ENCODE results near the gene NMS.

Gene NMS

GRCh38 chr2:100485396-100485795, 15.1 kb downstream of the NMS start:
- DNase-seq (ENCODE audit: low read depth) = no peak

- no peak for DNase-seq (ENCODE audit: low read depth)
Observed at GRCh38 chr2:100494712-100495111, 24.4 kb downstream of the NMS start.

GRCh38 chr2:100502782-100503181, 32.5 kb downstream of the NMS start:
- no peak for DNase-seq (ENCODE audit: low read depth)

- no peak for DNase-seq (ENCODE audit: low read depth)
Observed at GRCh38 chr2:100504542-100504941, 34.3 kb downstream of the NMS start.

GRCh38 chr2:100509066-100509465, 38.8 kb downstream of the NMS start:
- no peak for DNase-seq (ENCODE audit: low read depth)

GRCh38 chr2:100513650-100514049, 43.4 kb downstream of the NMS start:
- DNase-seq (ENCODE audit: low read depth) = no peak

- no peak for DNase-seq (ENCODE audit: low read depth)
Observed at GRCh38 chr2:100517556-100517955, 47.3 kb downstream of the NMS start.

GRCh38 chr2:100518801-100519200, 48.5 kb downstream of the NMS start:
- no peak for DNase-seq (ENCODE audit: low read depth)

- DNase-seq (ENCODE audit: low read depth) = no peak
Observed at GRCh38 chr2:100520224-100520623, 49.9 kb downstream of the NMS start.

GRCh38 chr2:100522430-100522829, 52.1 kb downstream of the NMS start:
- DNase-seq (ENCODE audit: low read depth) = no peak

GRCh38 chr2:100524331-100524730, 54.0 kb downstream of the NMS start:
- DNase-seq (ENCODE audit: low read depth) = peak; percentile 29

GRCh38 chr2:100526868-100527267, 56.6 kb downstream of the NMS start:
- no peak for DNase-seq (ENCODE audit: low read depth)

GRCh38 chr2:100527440-100528015, 57.2 kb downstream of the NMS start:
- DNase-seq (ENCODE audit: low read depth) = no peak

- no peak for DNase-seq (ENCODE audit: low read depth)
Observed at GRCh38 chr2:100529176-100529575, 58.9 kb downstream of the NMS start.

GRCh38 chr2:100529900-100530299, 59.6 kb downstream of the NMS start:
- DNase-seq (ENCODE audit: low read depth) = no peak

All from stromal cell of bone marrow (primary cell).